OCI-LY1 (cell line): ENCODE data around the gene CEMIP.
A peak's percentile ranks its signal among the peaks of the same experiment; 100 is the strongest.

Experiments used
- H2AFZ ChIP-seq: fragments of 200-600 bp; sonication (generic), shearing (Covaris generic); 2 replicates; pipeline ENCODE4 v1.6.0; 2014; ENCODE audit warnings: antibody characterized with exemption, mild to moderate bottlenecking, low read length
- H3F3A ChIP-seq: fragments of 200-600 bp; sonication (generic), shearing (Covaris generic); 2 replicates; pipeline ENCODE4 v1.6.0; 2014; ENCODE audit warnings: mild to moderate bottlenecking, antibody characterized with exemption, low read length, moderate library complexity; ENCODE audit not compliant: insufficient read depth
- H3K27ac ChIP-seq: fragments of 200-600 bp; sonication (generic); 2 replicates; pipeline ENCODE4 v1.5.1; 2014; ENCODE audit warnings: low read length, mixed run types, mild to moderate bottlenecking, low read depth; ENCODE audit not compliant: poor library complexity, severe bottlenecking
- H3K27me3 ChIP-seq: fragments of 200-600 bp; sonication (generic); 2 replicates; pipeline ENCODE4 v1.6.0; 2014; ENCODE audit warnings: antibody characterized with exemption, mild to moderate bottlenecking, low read length, moderate library complexity; ENCODE audit not compliant: insufficient read depth
- H3K36me3 ChIP-seq: fragments of 200-600 bp; sonication (generic); 2 replicates; pipeline ENCODE4 v1.6.1; 2014; ENCODE audit warnings: mild to moderate bottlenecking, antibody characterized with exemption, low read length, moderate library complexity, mixed read lengths; ENCODE audit not compliant: insufficient read depth
- H3K4me1 ChIP-seq: fragments of 200-600 bp; sonication (generic); 2 replicates; pipeline ENCODE4 v1.5.1; 2014; ENCODE audit warnings: mild to moderate bottlenecking, low read length, moderate library complexity; ENCODE audit not compliant: insufficient read depth, severe bottlenecking
- H3K4me2 ChIP-seq: fragments of 200-600 bp; sonication (generic), shearing (Covaris generic); 2 replicates; pipeline ENCODE4 v1.6.1; 2014; ENCODE audit warnings: low read length
- H3K4me3 ChIP-seq: fragments of 200-600 bp; sonication (generic); 2 replicates; pipeline ENCODE4 v1.5.1; 2014; ENCODE audit warnings: low read length, low read depth, mild to moderate bottlenecking, mixed read lengths; ENCODE audit not compliant: poor library complexity, severe bottlenecking
- H3K79me2 ChIP-seq: fragments of 200-600 bp; shearing (Covaris generic); 2 replicates; pipeline ENCODE4 v1.6.1; 2016; ENCODE audit warnings: mixed run types, low read length, mixed read lengths; ENCODE audit not compliant: insufficient read depth
- H3K9ac ChIP-seq: fragments of 200-600 bp; sonication (generic), shearing (Covaris generic); 2 replicates; pipeline ENCODE4 v1.6.1; 2014; ENCODE audit warnings: mild to moderate bottlenecking, low read length, mixed read lengths
- H3K9me2 ChIP-seq: fragments of 200-600 bp; sonication (generic), shearing (Covaris generic); 2 replicates; pipeline ENCODE4 v1.6.1; 2014; ENCODE audit warnings: low read depth, mild to moderate bottlenecking, low read length, mixed read lengths
- H3K9me3 ChIP-seq: fragments of 200-600 bp; shearing (Covaris generic); 2 replicates; pipeline ENCODE4 v1.6.1; 2014; ENCODE audit warnings: low read length, mixed read lengths
- H4K20me1 ChIP-seq: fragments of 200-600 bp; sonication (generic), shearing (Covaris generic); 2 replicates; pipeline ENCODE4 v1.6.0; 2016; ENCODE audit warnings: mild to moderate bottlenecking, low read length; ENCODE audit not compliant: insufficient read depth
- EZH2 ChIP-seq: fragments of 200-600 bp; sonication (generic), shearing (Covaris generic); IDR thresholded peaks from 2 replicates; pipeline ENCODE4 v1.8.0; 2017; ENCODE audit warnings: borderline replicate concordance, mixed run types, mild to moderate bottlenecking, antibody characterized with exemption, low read length, moderate library complexity, mixed read lengths
- TF ChIP-seq, protein P1 (sequence below): fragments of 200-600 bp; sonication (generic), shearing (Covaris generic); IDR thresholded peaks from 2 replicates; pipeline ENCODE4 v1.5.1; 2017; ENCODE audit warnings: mild to moderate bottlenecking, antibody characterized with exemption, low read length, moderate library complexity, mixed read lengths

The CEMIP gene

DNA sequence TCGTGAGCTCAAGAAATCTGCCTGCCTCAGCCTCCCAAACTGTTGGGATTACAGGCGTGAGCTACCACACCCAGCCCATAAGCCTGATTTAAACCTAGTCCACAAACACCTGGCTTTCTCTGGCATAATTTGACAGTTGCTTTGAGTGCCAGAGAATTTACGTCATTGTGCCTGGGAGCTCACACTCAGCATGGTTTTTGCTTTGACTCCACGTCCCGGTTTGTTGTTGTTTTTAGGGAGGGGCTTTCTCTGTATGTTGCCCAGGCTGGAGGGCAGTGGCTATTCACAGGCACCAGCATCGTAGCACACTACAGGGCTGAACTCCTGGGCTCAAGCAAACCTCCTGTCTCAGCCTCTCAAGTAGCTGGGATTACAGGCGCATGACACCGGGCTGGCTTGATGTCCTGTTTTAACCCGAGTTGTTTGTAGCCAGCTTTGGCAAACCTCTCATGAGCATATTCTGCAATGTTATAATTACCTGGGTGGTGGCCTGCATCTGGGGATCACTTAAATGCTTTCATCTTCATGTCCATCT lies 32.7 kb downstream of the CEMIP start:
- H3K27ac ChIP-seq = no peak overlapping the region
- TF ChIP-seq, protein P1, sequence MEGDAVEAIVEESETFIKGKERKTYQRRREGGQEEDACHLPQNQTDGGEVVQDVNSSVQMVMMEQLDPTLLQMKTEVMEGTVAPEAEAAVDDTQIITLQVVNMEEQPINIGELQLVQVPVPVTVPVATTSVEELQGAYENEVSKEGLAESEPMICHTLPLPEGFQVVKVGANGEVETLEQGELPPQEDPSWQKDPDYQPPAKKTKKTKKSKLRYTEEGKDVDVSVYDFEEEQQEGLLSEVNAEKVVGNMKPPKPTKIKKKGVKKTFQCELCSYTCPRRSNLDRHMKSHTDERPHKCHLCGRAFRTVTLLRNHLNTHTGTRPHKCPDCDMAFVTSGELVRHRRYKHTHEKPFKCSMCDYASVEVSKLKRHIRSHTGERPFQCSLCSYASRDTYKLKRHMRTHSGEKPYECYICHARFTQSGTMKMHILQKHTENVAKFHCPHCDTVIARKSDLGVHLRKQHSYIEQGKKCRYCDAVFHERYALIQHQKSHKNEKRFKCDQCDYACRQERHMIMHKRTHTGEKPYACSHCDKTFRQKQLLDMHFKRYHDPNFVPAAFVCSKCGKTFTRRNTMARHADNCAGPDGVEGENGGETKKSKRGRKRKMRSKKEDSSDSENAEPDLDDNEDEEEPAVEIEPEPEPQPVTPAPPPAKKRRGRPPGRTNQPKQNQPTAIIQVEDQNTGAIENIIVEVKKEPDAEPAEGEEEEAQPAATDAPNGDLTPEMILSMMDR = no peak

DNA sequence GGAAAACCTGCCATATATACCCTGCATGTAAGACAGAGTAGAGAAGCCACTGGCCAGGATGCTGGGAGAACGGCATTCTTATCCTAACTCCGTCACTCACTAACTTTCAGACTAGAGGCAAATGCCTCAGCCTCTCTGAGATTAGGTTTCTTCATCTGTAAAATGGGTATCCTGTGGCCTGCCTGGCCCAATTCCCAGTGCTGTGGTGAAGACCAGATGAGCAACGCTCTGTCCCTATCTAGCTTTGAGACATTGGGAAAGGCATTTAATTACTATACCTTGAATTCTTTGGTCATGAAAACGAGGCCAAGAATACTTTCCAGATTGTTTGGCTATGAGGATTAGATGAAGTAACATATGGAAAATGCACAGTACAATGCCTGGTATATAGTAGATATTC lies 35.9 kb downstream of the CEMIP start:
- H3K79me2 ChIP-seq = no peaks in the 10 kb centered on the region
- no peaks in the 10 kb centered on the region for H3K36me3 ChIP-seq
- no peak overlapping the region for H3K9ac ChIP-seq
- no peak overlapping the region for H2AFZ ChIP-seq
- no peak for TF ChIP-seq EZH2
- TF ChIP-seq, protein P1 = no peak
- peaks cover 4% of the 10 kb centered on the region; the same call in 1 of the 2 replicates for H3K27me3 ChIP-seq
- H3K9me3 ChIP-seq = no peaks in the 10 kb centered on the region
- peaks cover 11% of the 10 kb centered on the region for H3K4me1 ChIP-seq
- no peak overlapping the region for H3K4me3 ChIP-seq
- H3K9me2 ChIP-seq = no peaks in the 10 kb centered on the region
- no peak overlapping the region for H3K4me2 ChIP-seq
- H4K20me1 ChIP-seq = no peaks in the 10 kb centered on the region
- H3K27ac ChIP-seq = no peak overlapping the region
- no peaks in the 10 kb centered on the region for H3F3A ChIP-seq

More for the DNA sequence above, 32.7 kb downstream of the CEMIP start:
- H3K9me2 ChIP-seq = no peaks in the 10 kb centered on the region
- no peak overlapping the region for H3K4me3 ChIP-seq
- no peaks in the 10 kb centered on the region for H3K36me3 ChIP-seq
- no peaks in the 10 kb centered on the region for H3K9me3 ChIP-seq
- H3K4me1 ChIP-seq = peaks cover 7% of the 10 kb centered on the region
- H3K9ac ChIP-seq = no peak overlapping the region
- no peaks in the 10 kb centered on the region for H3K79me2 ChIP-seq
- H3K27me3 ChIP-seq = 0 out of 2 replicates have a peak, but pooled peaks cover 7% of the 10 kb centered on the region
- no peak overlapping the region for H3K4me2 ChIP-seq
- H3F3A ChIP-seq = no peaks in the 10 kb centered on the region
- no peak overlapping the region for H2AFZ ChIP-seq
- H4K20me1 ChIP-seq = no peaks in the 10 kb centered on the region

DNA sequence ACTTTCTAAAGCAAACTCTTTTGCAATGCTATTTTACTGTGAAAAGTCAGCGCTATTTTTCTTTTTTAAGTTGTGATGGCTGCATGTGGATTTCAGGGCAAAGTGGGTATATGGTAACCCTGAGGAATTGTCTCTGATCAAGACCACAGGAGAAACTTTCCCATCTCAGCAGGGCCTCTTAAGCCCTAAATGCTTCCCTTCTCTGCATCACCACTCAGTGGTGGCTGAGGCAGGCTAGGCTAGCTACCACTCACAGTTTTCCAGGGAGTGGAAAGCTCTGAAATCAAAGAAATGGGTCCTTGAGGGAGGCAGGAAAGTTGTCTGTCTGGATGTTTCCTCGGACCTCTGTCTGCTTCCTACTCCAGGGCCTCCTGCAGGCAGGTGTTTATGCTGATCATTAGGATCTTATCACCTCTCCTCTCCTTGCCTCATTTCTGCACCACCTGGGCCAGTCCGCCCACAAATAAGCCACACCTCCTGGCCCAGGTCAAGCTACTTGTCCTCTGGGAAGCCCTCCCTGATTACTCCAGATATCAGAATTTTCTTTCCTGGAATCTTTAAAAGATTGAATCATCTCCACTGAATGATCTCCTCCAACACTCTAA lies 37.0 kb downstream of the CEMIP start:
- no peaks in the 10 kb centered on the region for H3F3A ChIP-seq
- H3K27ac ChIP-seq = no peak overlapping the region
- peak overlapping the region; percentile 21; the same call in 1 of the 2 replicates for H3K4me2 ChIP-seq
- TF ChIP-seq, protein P1 = no peak
- H3K9me3 ChIP-seq = no peaks in the 10 kb centered on the region
- H2AFZ ChIP-seq = no peak overlapping the region
- no peaks in the 10 kb centered on the region for H3K36me3 ChIP-seq
- no peak overlapping the region for H3K9ac ChIP-seq
- peaks cover 4% of the 10 kb centered on the region; the same call in 1 of the 2 replicates for H3K27me3 ChIP-seq
- no peaks in the 10 kb centered on the region for H3K79me2 ChIP-seq
- no peak overlapping the region for H3K4me3 ChIP-seq
- peaks cover 11% of the 10 kb centered on the region for H3K4me1 ChIP-seq
- no peaks in the 10 kb centered on the region for H4K20me1 ChIP-seq
- H3K9me2 ChIP-seq = no peaks in the 10 kb centered on the region
